ENCODE results near the gene YES1.

YES1 gene

DNA sequence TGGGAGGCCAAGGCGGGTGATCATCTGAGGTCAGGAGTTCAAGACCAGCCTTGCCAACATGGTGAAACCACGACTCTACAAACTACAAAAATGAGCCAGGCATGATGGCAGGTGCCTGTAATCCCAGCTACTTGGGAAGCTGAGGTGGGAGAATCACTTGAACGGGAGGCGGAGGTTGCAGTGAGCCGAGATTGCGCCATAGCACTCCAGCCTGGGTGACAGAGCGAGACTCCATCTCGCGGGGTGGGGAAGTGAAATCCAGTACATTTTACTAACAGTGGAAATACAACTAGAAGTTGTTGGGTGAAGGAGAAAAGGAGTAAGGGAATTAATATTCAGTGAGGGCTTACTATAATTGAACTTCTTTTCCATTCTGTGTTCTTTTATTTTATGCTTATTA, 86.4 kb downstream of the YES1 start:
- DNase-seq (ENCODE audit: low spot score) = no peak

DNA sequence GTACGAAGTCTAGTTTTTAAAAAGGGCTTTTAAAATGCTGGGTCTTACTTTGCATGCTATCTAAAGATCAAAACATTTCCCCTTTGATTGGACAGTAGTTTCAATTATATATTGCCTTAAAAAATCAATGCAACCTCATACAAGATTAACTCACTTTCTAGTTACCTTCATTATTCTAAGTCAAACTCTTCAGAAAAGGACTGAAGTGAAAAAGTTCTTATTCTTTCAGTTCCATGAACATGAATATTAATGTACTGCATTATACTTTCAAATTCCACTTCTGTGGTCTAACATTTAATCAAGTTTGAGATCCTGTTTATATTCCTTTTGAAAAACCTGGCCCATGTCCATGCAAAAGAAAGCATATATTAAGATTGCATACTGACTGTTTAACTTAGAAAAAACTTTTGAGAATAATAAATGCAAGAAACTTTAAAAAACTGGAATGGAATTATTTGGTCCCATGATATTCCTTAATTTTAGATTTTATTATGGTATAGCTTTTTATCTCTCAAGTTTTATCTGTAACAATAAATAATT, 88.4 kb downstream of the YES1 start:
- no peak for DNase-seq (ENCODE audit: low spot score)

DNA sequence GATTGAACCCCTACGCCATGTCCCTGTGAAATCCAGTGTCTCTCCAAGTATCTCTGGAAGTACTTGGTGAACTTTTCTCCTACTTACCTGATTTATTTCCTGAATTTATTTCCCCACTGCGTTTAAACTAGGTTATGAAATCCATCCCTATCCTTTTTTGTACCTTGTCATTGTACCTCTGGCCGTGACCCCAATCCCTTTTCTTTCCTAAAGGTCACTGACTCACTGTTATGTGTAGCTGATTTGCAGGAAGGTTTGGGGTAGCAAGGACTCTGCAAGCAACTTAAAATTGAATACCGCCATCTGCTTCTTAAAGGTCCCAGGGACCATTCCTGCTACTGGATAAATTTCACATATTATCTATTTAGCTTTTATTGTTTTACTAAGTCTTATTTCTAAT, 95.0 kb downstream of the YES1 start:
- DNase-seq (ENCODE audit: low spot score) = no peak

DNA sequence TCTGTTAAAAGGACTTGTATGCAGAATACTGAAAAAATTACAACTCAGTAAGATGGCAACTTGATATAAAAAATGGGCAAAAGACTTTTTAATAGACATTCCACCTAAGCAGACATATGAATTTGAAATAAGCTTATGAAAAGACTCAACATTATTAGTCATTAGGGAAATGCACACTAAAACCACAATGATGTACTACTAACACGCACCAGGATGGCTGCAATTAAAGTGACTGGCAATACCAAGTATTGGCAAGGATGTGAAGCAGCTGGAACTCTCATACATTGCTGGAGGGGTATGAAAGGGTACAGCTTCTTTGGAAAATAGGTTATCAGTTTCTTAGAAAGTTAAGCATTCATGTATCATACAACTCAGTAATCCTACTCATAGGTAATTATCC, 96.4 kb downstream of the YES1 start:
- peak; percentile 54 for DNase-seq (ENCODE audit: low spot score)

DNA sequence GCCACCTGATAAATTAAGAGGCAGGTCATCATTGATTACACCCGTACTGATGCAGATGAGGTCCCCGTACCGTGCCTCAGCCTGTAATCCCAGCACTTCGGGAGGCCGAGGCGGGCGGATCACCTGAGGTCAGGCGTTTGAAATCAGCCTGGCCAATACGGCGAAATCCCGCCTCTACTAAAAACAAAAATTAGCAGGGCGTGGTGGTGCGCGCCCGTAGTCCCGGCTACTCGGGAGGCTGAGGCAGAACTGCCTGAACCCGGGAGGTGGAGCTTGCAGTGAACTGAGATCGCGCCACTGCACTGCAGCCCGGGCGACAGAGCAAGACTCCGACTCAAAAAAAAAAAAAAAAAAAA, 98.9 kb downstream of the YES1 start:
- DNase-seq (ENCODE audit: low spot score) = no peak

DNA sequence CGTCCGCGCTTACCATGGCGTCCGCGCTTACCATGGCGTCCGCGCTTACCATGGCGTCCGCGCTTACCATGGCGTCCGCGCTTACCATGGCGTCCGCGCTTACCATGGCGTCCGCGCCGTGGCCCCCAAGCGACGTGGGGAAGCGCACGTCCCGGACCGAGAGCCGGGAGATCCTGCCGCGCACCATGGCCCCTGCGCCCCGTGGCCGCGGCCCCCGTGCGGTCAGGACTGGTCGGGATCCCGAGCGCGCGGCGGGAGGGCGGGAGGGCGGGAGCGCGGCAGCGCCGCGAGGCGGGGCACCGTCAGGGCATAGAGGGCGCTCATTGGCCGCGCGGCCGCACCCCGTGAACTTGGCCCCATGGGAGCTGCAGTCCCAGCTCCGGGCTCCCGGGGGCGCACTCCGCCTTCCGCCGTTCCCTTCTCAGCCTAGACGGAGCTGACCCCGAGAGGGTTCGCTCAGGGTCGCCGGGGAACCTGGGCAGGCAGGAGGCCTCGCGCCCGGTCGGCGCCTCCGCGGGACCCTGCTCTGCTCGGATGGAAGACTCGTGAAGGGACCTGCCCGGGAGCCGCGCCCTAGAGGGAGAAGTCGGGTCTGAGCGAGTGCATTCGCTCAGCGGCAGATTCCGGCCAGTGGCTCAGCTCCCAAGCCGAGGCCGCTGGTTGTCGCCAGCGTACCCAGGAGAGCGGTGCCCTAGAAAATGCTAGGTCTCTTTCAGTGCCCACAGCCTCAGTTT, 99.5 kb downstream of the YES1 start, which contains the start of gene ENOSF1:
Gene ENOSF1 (minus strand): TSS at position 230 of the 734 bp plus-strand sequence. CDS start 43 bp downstream, at position 187.
- peak; percentile 87 for DNase-seq (ENCODE audit: low spot score)

DNA sequence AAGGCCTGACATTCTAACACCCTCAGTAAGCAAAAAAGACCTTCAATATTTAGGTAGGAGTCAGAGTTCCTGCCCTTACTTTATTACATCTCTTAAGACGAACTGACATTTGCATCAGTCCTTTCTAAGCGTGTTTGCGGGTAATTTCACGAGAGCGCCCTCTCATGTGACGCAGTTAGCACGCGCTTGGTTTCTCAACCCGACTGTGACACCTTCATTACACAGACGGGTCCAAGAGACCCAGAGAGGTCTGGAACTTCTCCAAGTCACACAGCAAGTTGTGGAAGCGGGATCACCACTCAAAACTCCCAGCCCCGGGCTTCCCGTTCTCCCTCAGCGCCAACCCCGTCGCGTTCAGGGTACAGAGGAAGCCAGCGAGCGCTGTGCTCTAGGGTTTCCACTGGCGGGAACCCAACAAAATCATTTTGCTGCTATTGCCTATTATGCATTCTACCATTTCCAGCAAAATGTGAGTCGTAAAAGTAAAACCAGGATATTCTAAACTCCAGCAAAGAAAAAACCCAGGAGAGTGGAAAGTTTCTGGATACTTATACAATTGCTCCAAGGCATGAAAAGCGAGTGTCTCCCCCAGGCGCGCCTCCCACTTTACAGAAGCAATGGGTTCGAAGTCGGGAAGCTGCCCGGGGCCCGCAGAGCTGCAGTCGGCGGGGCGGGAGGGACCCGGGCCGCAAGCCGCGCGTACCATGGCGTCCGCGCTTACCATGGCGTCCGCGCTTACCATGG, 100.2 kb downstream of the YES1 start:
- peak; percentile 55 for DNase-seq (ENCODE audit: low spot score)

DNA sequence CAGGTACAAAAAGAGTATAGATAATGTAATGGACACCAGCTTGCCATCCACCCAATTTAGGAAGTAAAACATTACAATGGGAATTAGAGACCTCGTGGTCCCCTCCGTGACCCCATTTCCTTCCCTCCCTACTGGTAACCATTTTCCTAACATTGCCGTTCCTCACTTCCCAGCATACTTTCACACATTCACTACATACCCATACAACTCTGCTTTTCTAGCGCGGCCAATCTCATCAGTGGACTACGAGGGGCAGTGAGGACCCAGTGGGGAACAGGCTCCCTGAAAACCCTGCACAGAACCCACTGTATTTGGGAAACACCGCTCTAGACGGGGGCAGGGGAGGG, 100.8 kb downstream of the YES1 start:
- no peak for DNase-seq (ENCODE audit: low spot score)

DNA sequence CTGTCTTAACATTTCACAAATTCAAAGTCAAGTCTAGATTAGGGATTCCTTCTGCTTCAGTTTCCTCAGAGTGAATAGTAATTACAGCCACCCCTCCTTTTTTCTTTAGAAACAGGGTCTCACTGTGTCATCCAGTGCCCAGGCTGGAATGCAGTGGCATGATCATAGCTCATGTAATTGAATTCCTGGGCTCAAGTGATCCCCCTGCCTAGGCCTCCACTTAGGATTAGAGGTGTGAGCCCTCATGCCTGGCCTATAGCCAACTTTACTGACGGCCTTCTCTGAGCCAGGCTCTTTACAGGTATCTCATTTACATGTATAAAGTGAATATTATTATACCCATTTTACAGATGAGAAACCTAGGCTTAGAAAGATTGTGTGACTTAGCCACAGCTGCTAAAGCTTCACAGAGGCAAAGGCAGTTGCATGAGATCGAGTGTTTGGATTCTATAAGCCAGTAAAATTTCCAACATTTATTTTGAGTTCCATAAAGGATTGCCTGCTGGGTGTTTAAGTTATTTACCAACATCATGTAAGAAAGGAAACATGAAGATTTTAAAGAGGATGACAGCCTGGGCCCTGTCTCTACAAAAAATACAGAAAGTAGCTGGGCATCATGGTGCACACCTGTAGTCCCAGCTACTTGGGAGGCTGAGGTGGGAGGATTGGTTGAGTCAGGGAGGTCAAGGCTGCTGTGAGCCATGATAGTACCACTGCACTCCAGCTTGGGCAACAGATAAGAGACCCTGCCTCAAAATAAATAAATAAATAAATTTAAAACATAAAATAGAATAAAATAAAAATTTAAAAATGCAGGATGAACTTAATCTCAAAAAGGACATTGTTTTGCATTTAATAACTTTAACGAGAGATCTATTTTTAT, 101.4 kb downstream of the YES1 start:
- no peak for DNase-seq (ENCODE audit: low spot score)

DNA sequence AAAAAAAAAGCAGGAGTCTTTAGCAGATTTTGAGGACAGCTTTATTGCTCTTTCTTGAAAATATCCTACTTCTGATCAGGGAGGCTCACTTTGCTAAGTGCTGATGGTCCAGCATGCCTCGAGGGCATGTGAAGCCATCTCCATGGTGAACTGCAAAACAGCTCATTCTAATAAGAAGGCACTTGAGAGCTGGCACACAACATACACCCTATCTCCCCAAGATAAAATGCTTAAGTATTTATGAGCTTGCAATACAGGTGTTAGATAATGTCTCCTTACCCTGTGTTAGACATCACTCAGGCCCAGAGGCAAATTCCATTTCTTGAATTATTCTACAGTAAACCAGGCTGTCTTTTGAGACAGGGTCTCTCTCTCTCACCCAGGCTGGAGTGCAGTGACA, 102.3 kb downstream of the YES1 start:
- DNase-seq (ENCODE audit: low spot score) = no peak

DNA sequence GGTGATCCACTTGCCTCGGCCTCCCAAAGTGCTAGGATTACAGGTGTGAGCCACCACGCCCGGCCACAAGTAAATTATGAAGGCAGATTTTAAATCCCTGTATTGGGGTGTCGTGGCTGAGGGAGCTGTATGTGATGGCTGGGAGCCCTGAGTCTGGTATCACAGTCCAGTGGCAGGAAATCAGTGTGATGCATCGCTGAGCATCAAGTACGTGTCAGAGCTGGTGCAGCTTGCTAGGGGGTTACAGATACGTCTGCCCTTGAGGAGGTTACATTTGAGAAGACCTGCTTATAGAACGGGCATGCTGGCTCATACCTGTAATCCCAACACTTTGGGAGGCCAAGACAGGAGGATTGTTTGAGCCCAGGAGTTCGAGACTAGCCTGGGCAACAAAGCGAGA, 103.9 kb downstream of the YES1 start:
- DNase-seq (ENCODE audit: low spot score) = no peak

DNA sequence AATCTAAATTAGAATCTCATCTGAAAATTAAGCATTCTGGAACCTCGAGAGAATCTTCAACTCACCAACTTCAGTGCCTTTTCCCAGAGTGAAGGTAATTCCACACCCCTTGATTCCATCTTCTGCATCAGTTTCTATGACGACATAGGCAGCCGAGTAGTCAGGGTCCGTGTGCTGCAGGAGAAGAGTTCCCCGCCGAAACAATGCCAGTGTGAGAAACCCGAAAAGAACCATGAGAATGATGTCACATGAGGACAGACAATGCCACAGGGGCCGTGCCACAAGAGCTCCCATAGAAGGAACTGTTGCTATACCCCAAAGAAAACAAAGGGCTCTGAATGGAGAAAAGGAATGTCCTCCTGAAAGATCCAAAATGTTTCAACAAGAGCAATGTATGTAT, 105.6 kb downstream of the YES1 start:
- no peak for DNase-seq (ENCODE audit: low spot score)

DNA sequence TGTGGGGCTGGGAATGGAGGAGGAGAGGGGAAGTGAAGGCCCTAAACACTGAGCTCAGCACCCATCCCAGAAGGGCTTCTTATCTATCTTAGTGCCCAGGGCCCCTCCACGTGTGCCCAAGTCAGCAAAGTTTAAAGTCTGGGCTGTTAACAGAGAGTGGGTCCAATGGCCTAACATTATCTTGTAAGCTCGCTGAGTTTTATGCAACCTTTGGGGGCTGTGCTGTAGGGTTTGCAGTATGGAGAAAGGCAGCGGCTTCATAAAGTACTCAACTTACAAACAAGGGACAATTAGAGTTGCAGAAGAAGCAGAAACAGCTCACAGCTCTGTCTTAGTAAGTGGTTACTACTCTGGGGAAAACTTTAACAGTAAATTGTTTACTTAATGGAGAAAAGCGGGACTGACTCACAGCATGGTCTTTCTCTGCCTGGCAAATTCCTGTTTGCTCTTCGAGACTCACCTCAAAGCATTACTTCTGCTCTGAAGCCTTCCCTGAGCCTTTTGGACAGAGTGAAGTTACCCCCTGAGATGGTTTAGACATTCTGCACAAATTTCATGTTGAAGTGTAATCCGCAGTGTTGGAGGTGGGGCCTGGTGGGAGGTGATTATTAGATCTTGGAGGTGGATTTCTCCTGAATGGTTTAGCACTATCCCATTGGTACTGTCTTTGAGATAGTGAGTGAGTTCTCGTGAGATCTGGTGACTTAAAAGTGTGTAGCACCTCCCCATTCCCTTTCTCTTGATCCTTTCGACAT, 108.7 kb downstream of the YES1 start:
- peak; percentile 26 for DNase-seq (ENCODE audit: low spot score)

DNA sequence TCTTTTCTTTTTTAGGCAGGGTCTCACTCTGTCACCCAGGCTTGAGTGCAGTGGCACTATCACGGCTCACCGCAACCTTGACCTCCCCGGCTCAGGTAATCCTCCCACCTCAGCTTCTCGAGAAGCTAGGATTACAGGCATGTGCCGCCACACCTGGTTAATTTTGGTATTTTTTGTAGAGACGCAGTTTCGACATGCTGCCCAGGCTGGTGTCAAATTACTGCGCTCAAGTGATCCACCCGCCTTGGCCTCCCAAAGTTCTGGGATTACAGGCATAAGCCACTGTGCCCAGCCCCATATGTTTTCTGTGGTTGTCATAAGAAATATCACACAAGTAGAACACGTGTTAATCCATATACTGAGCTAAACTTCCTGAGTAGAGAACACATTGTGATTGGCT, 114.2 kb downstream of the YES1 start:
- no peak for DNase-seq (ENCODE audit: low spot score)

DNA sequence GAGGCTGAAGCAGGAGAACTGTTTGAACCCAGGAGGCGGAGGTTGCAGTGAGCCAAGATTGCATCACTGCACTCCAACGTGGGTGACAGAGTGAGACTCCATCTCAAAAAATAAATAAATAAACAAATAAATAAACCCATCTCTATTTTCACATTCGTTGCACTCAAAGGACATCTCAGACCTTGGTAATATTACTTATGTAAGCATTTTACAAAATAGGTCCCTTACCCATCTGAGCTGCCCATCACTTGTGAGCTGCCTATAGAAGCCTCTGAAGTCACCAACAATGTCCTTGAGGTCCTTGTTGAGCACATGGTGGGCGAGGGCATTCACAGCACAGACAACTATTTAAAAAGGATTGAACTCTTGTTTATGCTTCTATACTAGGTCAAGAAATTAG, 115.0 kb downstream of the YES1 start:
- DNase-seq (ENCODE audit: low spot score) = no peak

DNA sequence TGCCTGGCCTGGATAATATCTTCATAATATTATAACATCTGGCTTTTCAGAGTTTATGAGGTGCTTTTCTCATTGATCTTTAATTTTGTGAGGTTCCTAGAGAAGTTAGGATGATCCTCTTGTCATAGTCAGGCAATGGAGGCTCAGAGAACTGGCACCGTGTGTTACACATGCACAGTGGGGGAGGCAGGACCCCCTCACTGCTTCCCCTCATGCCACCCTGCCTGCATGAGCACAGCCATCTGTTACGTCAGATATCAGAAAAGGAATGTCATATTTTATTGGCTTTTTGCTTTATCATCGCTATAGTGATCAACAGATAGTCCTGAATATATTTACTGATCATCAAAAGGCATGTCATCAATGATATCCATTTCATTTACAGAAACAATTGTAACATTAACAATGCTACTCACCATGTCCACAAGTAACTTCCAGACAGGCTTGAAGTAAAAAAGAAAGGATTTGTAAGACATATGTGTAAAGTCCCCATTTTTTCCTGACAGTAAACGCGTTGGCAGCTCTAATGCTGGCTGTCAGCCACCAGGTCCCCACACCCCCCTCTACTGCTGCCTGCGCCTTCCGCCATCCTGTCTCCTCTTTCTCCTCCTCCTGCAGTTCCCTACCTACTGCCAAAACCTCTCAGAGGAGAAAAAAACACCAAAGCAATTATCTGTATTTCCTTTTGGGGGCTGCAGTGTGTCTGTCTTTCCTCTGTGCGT, 118.4 kb downstream of the YES1 start:
- DNase-seq (ENCODE audit: low spot score) = no peak

DNA sequence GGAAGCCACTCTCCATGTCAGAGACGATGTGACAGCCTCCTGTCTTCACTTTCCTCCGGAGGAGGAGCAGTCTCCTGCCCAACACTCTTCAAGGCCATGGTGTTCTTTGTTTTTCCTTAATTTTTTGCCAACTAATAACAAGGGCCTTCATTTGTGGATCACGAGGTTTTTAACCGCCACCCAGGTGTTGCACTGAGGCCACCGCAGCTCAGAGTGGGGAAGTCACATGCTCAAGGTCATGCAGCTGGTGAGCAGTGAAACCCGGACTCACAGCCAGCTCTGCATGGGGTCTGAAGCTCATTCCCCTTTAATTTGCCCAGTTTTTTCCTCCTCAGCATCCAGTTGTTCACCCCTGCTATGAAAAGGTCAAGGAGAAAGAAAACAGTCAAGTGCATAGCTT, 119.2 kb downstream of the YES1 start:
- no peak for DNase-seq (ENCODE audit: low spot score)

DNA sequence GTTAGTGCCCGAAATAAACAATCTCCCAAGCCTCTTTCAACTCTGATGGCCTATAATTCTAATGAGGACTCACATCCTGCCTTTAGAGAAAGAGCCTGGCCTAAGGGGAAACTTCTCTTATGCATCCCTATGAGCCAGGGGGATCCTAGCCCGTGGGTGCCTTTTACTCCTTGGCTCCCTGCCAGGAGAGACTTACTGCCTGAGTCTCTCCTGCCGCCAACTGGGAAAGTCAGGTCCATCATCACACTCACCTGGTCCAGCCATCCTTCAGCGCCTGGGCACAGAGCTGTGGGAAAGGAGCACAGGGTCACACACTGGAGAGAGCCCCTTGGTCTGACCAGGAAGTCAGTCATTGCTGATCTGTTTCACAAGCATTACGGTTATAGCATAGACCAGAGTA, 123.7 kb downstream of the YES1 start:
- DNase-seq (ENCODE audit: low spot score) = no peak

DNA sequence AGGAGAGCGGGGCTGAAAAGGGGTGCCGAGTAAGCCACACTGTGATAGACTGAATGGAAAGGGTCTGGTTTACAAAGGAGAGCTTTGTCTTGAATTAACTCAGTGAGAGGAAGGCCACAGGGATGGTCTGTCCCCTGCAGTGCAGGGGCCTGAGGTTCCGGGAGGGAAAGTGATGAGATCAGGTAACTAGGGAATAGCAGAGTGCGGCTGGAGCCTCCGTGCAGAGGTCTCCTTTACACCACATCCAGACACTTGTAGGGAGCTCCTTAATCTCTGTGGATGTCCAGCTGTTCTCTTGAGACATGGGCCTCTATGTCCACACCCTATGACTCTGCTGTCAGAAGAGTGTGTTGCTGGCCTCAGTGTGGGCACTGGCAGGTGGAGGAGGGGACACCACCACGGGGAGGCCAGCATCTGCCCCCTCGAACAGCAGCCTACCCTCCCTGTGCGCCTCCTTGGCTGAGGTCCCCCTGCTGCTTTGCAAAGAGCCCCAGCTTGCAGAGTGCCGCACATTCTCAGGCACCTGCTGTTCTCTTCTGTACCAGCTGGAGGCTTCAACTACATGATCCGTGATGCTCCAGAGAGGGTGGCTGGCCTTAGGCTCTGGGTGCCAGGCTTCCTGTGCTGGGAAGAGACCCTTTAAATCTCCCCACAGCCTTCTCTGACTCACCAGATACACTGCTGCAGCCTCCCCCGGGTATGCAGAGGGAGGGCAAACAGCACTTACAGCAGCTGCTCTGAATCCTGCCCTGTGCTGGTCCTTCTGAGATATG, 125.5 kb downstream of the YES1 start:
- no peak for DNase-seq (ENCODE audit: low spot score)

DNA sequence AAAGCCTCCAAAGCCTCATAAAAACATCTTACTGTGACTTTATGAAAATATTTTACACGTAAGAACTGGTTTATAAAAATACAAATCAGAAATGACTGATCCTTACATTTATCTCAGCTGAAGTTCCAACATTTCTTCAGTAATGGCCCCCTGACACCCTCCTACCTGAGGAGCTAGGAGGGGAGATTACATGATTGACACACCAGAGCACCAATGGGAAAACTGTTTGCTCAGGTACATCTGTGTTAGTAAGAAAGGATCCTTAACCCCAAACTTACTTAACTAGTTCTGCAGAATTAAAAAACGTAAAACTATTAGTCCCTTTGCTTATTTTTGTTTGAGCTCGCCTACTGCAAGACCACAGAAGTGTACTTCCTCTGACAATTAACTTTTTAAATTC, 126.6 kb downstream of the YES1 start:
- no peak for DNase-seq (ENCODE audit: low spot score)

Measured in hepatic stellate cell (primary cell).